DOHH2 (cell line): Measurements from ENCODE around the gene CRTC2.
A peak's percentile ranks its signal among the peaks of the same experiment; 100 is the strongest.

ENCODE experiments used
- H3F3A ChIP-seq: fragments of 200-600 bp; sonication (generic), shearing (Covaris generic); 2 replicates; pipeline ENCODE4 v1.6.0; 2016; ENCODE audit warnings: antibody characterized with exemption, mild to moderate bottlenecking; ENCODE audit not compliant: control insufficient read depth, insufficient read depth
- H3K27ac ChIP-seq: fragments of 200-600 bp; sonication (generic); 2 replicates; pipeline ENCODE4 v1.5.1; 2014; ENCODE audit warnings: low read depth, mild to moderate bottlenecking, low read length, moderate library complexity
- H3K27me3 ChIP-seq: fragments of 200-600 bp; sonication (generic); 2 replicates; pipeline ENCODE4 v1.6.1; 2014; ENCODE audit warnings: mild to moderate bottlenecking, low read length, mixed read lengths; ENCODE audit not compliant: control insufficient read depth
- H3K36me3 ChIP-seq: fragments of 200-600 bp; sonication (generic); 2 replicates; pipeline ENCODE4 v1.6.1; 2014; ENCODE audit warnings: mild to moderate bottlenecking, low read length, moderate library complexity, mixed read lengths; ENCODE audit not compliant: control insufficient read depth
- H3K4me1 ChIP-seq: fragments of 200-600 bp; sonication (generic); 2 replicates; pipeline ENCODE4 v1.6.1; 2014; ENCODE audit warnings: mild to moderate bottlenecking, low read length, mixed read lengths; ENCODE audit not compliant: control insufficient read depth
- H3K4me2 ChIP-seq: fragments of 200-600 bp; sonication (generic); 2 replicates; pipeline ENCODE4 v1.6.0; 2014; ENCODE audit warnings: mild to moderate bottlenecking, low read length, moderate library complexity
- H3K4me3 ChIP-seq: fragments of 200-600 bp; sonication (generic); 2 replicates; pipeline ENCODE4 v1.5.1; 2014; ENCODE audit warnings: mild to moderate bottlenecking, low read length, mixed read lengths
- H3K79me2 ChIP-seq: fragments of 200-600 bp; sonication (generic); 2 replicates; pipeline ENCODE4 v1.6.1; 2014; ENCODE audit warnings: mild to moderate bottlenecking, low read length, mixed read lengths; ENCODE audit not compliant: control insufficient read depth
- H3K9me2 ChIP-seq: fragments of 200-600 bp; sonication (generic); replicated peaks from 2 replicates; pipeline ENCODE4 v1.6.1; 2014; ENCODE audit warnings: mild to moderate bottlenecking, low read length, mixed read lengths; ENCODE audit not compliant: control insufficient read depth
- H3K9me3 ChIP-seq: fragments of 200-600 bp; sonication (generic); 2 replicates; pipeline ENCODE4 v1.6.1; 2014; ENCODE audit warnings: antibody characterized with exemption, low read length, mixed read lengths; ENCODE audit not compliant: control insufficient read depth, insufficient read depth
- H4K20me1 ChIP-seq: fragments of 200-600 bp; sonication (generic); 2 replicates; pipeline ENCODE4 v1.6.0; 2014; ENCODE audit warnings: low read depth, mild to moderate bottlenecking, antibody characterized with exemption, low read length, moderate library complexity; ENCODE audit not compliant: control insufficient read depth, insufficient read depth
- CTCF ChIP-seq: fragments of 200-600 bp; sonication (generic); IDR thresholded peaks from one replicate; pipeline ENCODE4 v1.5.1; 2014; ENCODE audit warnings: antibody characterized with exemption, mild to moderate bottlenecking, low read depth, low read length; ENCODE audit not compliant: poor library complexity, severe bottlenecking
- EZH2phosphoT487 ChIP-seq: fragments of 200-600 bp; sonication (generic); IDR thresholded peaks from 2 replicates; pipeline ENCODE4 v1.6.1; 2017; ENCODE audit warnings: borderline replicate concordance, mild to moderate bottlenecking, antibody characterized with exemption, low read length, moderate library complexity, mixed read lengths

The CRTC2 gene

GRCh38 chr1:153968972-153969371, 10.6 kb upstream of the CRTC2 start:
- H3K27me3 ChIP-seq: no peaks in the 10 kb centered on the region
- peaks cover 32% of the 10 kb centered on the region for H3K4me1 ChIP-seq
- TF ChIP-seq EZH2phosphoT487 (no peak), CTCF (no peak)
- H4K20me1 ChIP-seq: no peaks in the 10 kb centered on the region
- no peaks in the 10 kb centered on the region for H3K9me3 ChIP-seq
- H3K36me3 ChIP-seq: peaks cover 19% of the 10 kb centered on the region
- H3K4me3 ChIP-seq: peak overlapping the region; percentile 76
- H3F3A ChIP-seq: peaks cover 24% of the 10 kb centered on the region
- no peak overlapping the region for H3K27ac ChIP-seq
- H3K4me2 ChIP-seq: peak overlapping the region; percentile 97
- H3K9me2 ChIP-seq: no peaks in the 10 kb centered on the region
- peaks cover 46% of the 10 kb centered on the region for H3K79me2 ChIP-seq

GRCh38 chr1:153968408-153968807, 10.0 kb upstream of the CRTC2 start:
- peaks cover 31% of the 10 kb centered on the region for H3K4me1 ChIP-seq
- peak overlapping the region; percentile 90 for H3K27ac ChIP-seq

GRCh38 chr1:153968000-153968363, 9.6 kb upstream of the CRTC2 start:
- Histone ChIP-seq H3K4me1 (peaks cover 31% of the 10 kb centered on the region), H3K27ac (peak overlapping the region; percentile 90), H4K20me1 (no peaks in the 10 kb centered on the region), H3K4me2 (peak overlapping the region; percentile 97), H3K9me3 (no peaks in the 10 kb centered on the region), H3K4me3 (peak overlapping the region; percentile 76), H3K79me2 (peaks cover 51% of the 10 kb centered on the region), H3K9me2 (no peaks in the 10 kb centered on the region), H3K36me3 (peaks cover 10% of the 10 kb centered on the region), H3K27me3 (no peaks in the 10 kb centered on the region), H3F3A (peaks cover 18% of the 10 kb centered on the region)
- TF ChIP-seq CTCF (peak; percentile 7), EZH2phosphoT487 (no peak)

More at GRCh38 chr1:153968408-153968807, 10.0 kb upstream of the CRTC2 start:
- Histone ChIP-seq H3K4me3 (peak overlapping the region; percentile 76), H3K9me2 (no peaks in the 10 kb centered on the region), H3K27me3 (no peaks in the 10 kb centered on the region), H3K4me2 (peak overlapping the region; percentile 97), H4K20me1 (no peaks in the 10 kb centered on the region), H3F3A (peaks cover 22% of the 10 kb centered on the region), H3K9me3 (no peaks in the 10 kb centered on the region), H3K79me2 (peaks cover 48% of the 10 kb centered on the region), H3K36me3 (peaks cover 14% of the 10 kb centered on the region)
- TF ChIP-seq EZH2phosphoT487 (no peak), CTCF (no peak)
